ENCODE measurements around the gene RAN. TPM values are rescaled to one million over a fixed set of nuclear protein-coding genes. Genes with fewer than 3 reads are reported as not detected.

Gene RAN
- total and polyA plus RNA-seq, 9 of the 15 experiments (the other 6 are each of a cell fraction or from before 2014, with no cell fraction given), result 1,687 to 3,820 (median 2,300) TPM

- no peak for TF ChIP-seq STAT6 (CRISPR knock-in tag; IDR thresholded peaks at IDR 0.05)
- TF ChIP-seq ZBTB8A (IDR thresholded peaks at IDR 0.05; ENCODE audit: partially characterized antibody), result no peak
- no peak for TF ChIP-seq XRCC3 (IDR thresholded peaks at IDR 0.05)
- TF ChIP-seq CBFA2T2 (conservative IDR thresholded peaks at IDR 0.05), result no peak
- no peak for TF ChIP-seq GATAD2B (IDR thresholded peaks at IDR 0.05; ENCODE audit: borderline replicate concordance)
- no peak for TF ChIP-seq CHD7 (IDR thresholded peaks at IDR 0.05; ENCODE audit: low read depth, low read length)
- TF ChIP-seq, protein P1, sequence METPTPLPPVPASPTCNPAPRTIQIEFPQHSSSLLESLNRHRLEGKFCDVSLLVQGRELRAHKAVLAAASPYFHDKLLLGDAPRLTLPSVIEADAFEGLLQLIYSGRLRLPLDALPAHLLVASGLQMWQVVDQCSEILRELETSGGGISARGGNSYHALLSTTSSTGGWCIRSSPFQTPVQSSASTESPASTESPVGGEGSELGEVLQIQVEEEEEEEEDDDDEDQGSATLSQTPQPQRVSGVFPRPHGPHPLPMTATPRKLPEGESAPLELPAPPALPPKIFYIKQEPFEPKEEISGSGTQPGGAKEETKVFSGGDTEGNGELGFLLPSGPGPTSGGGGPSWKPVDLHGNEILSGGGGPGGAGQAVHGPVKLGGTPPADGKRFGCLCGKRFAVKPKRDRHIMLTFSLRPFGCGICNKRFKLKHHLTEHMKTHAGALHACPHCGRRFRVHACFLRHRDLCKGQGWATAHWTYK (CRISPR knock-in tag; IDR thresholded peaks at IDR 0.05), result no peak
- TF ChIP-seq, protein P2, sequence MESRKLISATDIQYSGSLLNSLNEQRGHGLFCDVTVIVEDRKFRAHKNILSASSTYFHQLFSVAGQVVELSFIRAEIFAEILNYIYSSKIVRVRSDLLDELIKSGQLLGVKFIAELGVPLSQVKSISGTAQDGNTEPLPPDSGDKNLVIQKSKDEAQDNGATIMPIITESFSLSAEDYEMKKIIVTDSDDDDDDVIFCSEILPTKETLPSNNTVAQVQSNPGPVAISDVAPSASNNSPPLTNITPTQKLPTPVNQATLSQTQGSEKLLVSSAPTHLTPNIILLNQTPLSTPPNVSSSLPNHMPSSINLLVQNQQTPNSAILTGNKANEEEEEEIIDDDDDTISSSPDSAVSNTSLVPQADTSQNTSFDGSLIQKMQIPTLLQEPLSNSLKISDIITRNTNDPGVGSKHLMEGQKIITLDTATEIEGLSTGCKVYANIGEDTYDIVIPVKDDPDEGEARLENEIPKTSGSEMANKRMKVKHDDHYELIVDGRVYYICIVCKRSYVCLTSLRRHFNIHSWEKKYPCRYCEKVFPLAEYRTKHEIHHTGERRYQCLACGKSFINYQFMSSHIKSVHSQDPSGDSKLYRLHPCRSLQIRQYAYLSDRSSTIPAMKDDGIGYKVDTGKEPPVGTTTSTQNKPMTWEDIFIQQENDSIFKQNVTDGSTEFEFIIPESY (CRISPR knock-in tag; IDR thresholded peaks at IDR 0.05), result peak; percentile 48
- no peak for TF ChIP-seq ZNF75A (CRISPR knock-in tag; IDR thresholded peaks at IDR 0.05)
- TF ChIP-seq POLR2A (conservative IDR thresholded peaks at IDR 0.05), result peak; percentile 18; the same call in 1 of the 2 replicates
These were observed 7.4 kb downstream of the RAN start (continued) for GRCh38 chr12:130879212-130879686.

Data from K562 (cell line).